ENCODE data around the gene SCMH1.

- no peak for TF ChIP-seq CTCF (IDR thresholded peaks at IDR 0.05; ENCODE audit: poor library complexity)
- TF ChIP-seq EZH2 (IDR thresholded peaks at IDR 0.05; ENCODE audit: borderline replicate concordance) = no peak
Measured at GRCh38 chr1:41286486-41286885, 44.4 kb upstream of the SCMH1 start.

Data from hepatocyte (in vitro differentiated cells).